Gastroesophageal sphincter (tissue), 4 donors: ENCODE measurements around the gene STK32C. TPM values are rescaled to one million over a fixed set of nuclear protein-coding genes. Genes with fewer than 3 reads are reported as not detected.

Experiments used
- ATAC-seq: fragments of 150-250 bp; one replicate; pipeline ENCODE4 v1.9.1; 2016; ENCODE audit warnings: mild to moderate bottlenecking, moderate library complexity
- H3K27ac ChIP-seq, 4 donors: fragments of 200-600 bp; sonication (generic) in 3 of 4; 1 replicate in 3 of 4; 2 replicates in 1 of 4; pipeline ENCODE4 v1.5.1; 2016 to 2019
- H3K27me3 ChIP-seq: fragments of 200-600 bp; sonication (generic); one replicate; pipeline ENCODE4 v1.5.1; 2019
- H3K36me3 ChIP-seq, 2 donors: fragments of 200-600 bp; sonication (generic); one replicate each; pipeline ENCODE4 v1.5.1; 2019; ENCODE audit warnings: control low read depth in 1 of 2
- H3K4me1 ChIP-seq, 3 donors: fragments of 200-600 bp; sonication (generic); 1 replicate in 2 of 3; 2 replicates in 1 of 3; pipeline ENCODE4 v1.5.1; 2016 to 2019; ENCODE audit warnings: control low read depth in 2 of 3
- H3K4me3 ChIP-seq, 2 donors: fragments of 200-600 bp; sonication (generic); one replicate each; pipeline ENCODE4 v1.5.1; 2019; ENCODE audit warnings: mild to moderate bottlenecking in 1 of 2, moderate library complexity in 1 of 2
- H3K9me3 ChIP-seq, 3 donors: fragments of 200-600 bp; sonication (generic); one replicate each; pipeline ENCODE4 v1.5.1; 2017 to 2019; ENCODE audit warnings: control low read depth in 2 of 3
- CTCF ChIP-seq, 4 experiments: fragments of 200-600 bp in 2 of 4; fragments of 450-650 bp in 2 of 4; sonication (generic) in 1 of 4; IDR thresholded peaks; one replicate each; pipeline ENCODE4 v1.5.1; 2017 to 2019; ENCODE audit warnings: antibody characterized with exemption in 4 of 4, mild to moderate bottlenecking in 2 of 4, moderate library complexity in 2 of 4
- EP300 ChIP-seq: sonication (generic); formaldehyde crosslinking; IDR thresholded peaks from one replicate; pipeline ENCODE4 v1.6.1; 2017; ENCODE audit warnings: antibody characterized with exemption, mild to moderate bottlenecking
- POLR2A ChIP-seq, 2 donors: fragments of 450-650 bp; IDR thresholded peaks; one replicate each; pipeline ENCODE4 v1.6.1; 2017; ENCODE audit warnings: antibody characterized with exemption in 2 of 2, mild to moderate bottlenecking in 2 of 2, moderate library complexity in 1 of 2
- POLR2AphosphoS5 ChIP-seq: sonication (generic); formaldehyde crosslinking; IDR thresholded peaks from one replicate; pipeline ENCODE4 v1.6.1; 2017; ENCODE audit warnings: antibody characterized with exemption
- WGBS, 2 donors: methylation state at CpG; one replicate each; pipeline ENCODE4 v1.1.5; 2018; ENCODE audit warnings: low coverage in 1 of 2; 5-methylcytosine and 5-hydroxymethylcytosine counted together
- total RNA-seq, 4 donors: library from RNA; depleted of rRNA; stranded (reverse); fragments of >200 nt; gene quantifications; one replicate each; pipeline ENCODE4 v1.1.0, GENCODE V29; 2016

Gene STK32C
- total RNA-seq, 4 donors from 2014 or later: 3.8 to 13.0 (median 5.1) TPM

GRCh38 chr10:132304756-132305509 is 2.8 kb downstream of the STK32C start:
- H3K27ac ChIP-seq: no peak overlapping the region
- no peak for ATAC-seq
- 94 to 98% methylated on average over 5 to 13 of the region's 21 CpGs for WGBS, 2 donors
- TF ChIP-seq POLR2AphosphoS5 (no peak), CTCF (IDR thresholded peaks at IDR 0.05) (no peak), EP300 (no peak), POLR2A (IDR thresholded peaks at IDR 0.05) (no peak)
- H3K4me1 ChIP-seq: peaks cover 0 to 24% (median 12%) of the 10 kb centered on the region in 3 donors
- no peaks in the 10 kb centered on the region for H3K9me3 ChIP-seq
- no peaks in the 10 kb centered on the region for H3K36me3 ChIP-seq
- H3K4me3 ChIP-seq: no peak overlapping the region
- no peaks in the 10 kb centered on the region for H3K27me3 ChIP-seq

- TF ChIP-seq CTCF (IDR thresholded peaks at IDR 0.05): no peak
- TF ChIP-seq POLR2A (IDR thresholded peaks at IDR 0.05): no peak
- no peak for TF ChIP-seq POLR2AphosphoS5
- no peak for TF ChIP-seq EP300
- no peaks in the 10 kb centered on the region for H3K27me3 ChIP-seq
- peaks cover 0 to 15% (median 7%) of the 10 kb centered on the region in 3 donors for H3K4me1 ChIP-seq
- H3K9me3 ChIP-seq: no peaks in the 10 kb centered on the region
- H3K27ac ChIP-seq: no peak overlapping the region
- no peaks in the 10 kb centered on the region for H3K36me3 ChIP-seq
- ATAC-seq: no peak
- 84 to 91% methylated on average over 11 to 20 of the region's 21 CpGs for WGBS, 2 donors
- no peak overlapping the region for H3K4me3 ChIP-seq
Measured at GRCh38 chr10:132303361-132304115, 4.2 kb downstream of the STK32C start.

GRCh38 chr10:132302421-132303310 is 5.1 kb downstream of the STK32C start:
- H3K4me1 ChIP-seq: peaks cover 0 to 14% (median 6%) of the 10 kb centered on the region in 3 donors
- H3K27ac ChIP-seq: no peak overlapping the region
- no peak for TF ChIP-seq EP300
- TF ChIP-seq POLR2AphosphoS5: no peak
- no peak for TF ChIP-seq POLR2A (IDR thresholded peaks at IDR 0.05)
- no peak for TF ChIP-seq CTCF (IDR thresholded peaks at IDR 0.05)
- WGBS, 2 donors: 93 to 100% methylated on average over 2 to 5 of the region's 29 CpGs
- H3K36me3 ChIP-seq: no peaks in the 10 kb centered on the region
- H3K9me3 ChIP-seq: no peaks in the 10 kb centered on the region
- no peaks in the 10 kb centered on the region for H3K27me3 ChIP-seq
- ATAC-seq: no peak
- no peak overlapping the region for H3K4me3 ChIP-seq

GRCh38 chr10:132301371-132302330 is 6.1 kb downstream of the STK32C start:
- Histone ChIP-seq H3K9me3 (no peaks in the 10 kb centered on the region), H3K27me3 (no peaks in the 10 kb centered on the region), H3K27ac (no peak overlapping the region), H3K4me3 (no peak overlapping the region), H3K4me1 (peaks cover 0 to 5% (median under 1%) of the 10 kb centered on the region in 3 donors), H3K36me3 (no peaks in the 10 kb centered on the region)
- WGBS, 2 donors: 89 to 91% methylated on average over 10 to 11 of the region's 38 CpGs
- TF ChIP-seq CTCF (IDR thresholded peaks at IDR 0.05) (no peak), EP300 (no peak), POLR2AphosphoS5 (no peak), POLR2A (IDR thresholded peaks at IDR 0.05) (no peak)
- ATAC-seq: no peak
